OCI-LY7 (cell line): Measurements from ENCODE around the gene TCHH. TPM values are rescaled to one million over a fixed set of nuclear protein-coding genes. Genes with fewer than 3 reads are reported as not detected.

Source experiments
- BruUV-seq: library from RNA; stranded (reverse); fragments of 400-500 nt; replicated peaks from 2 replicates; lab custom pipeline; 2021; lab: Mats Ljungman, UMichigan
- CTCF ChIA-PET: fragments of 300-600 bp; sonication (Branson Sonifier 250); formaldehyde crosslinking; loops from one replicate; lab custom pipeline; 2022; ENCODE audit warnings: antibody characterized with exemption; ENCODE audit not compliant: unreplicated experiment; lab: Charles Lee
- POLR2A ChIA-PET: fragments of 300-600 bp; sonication (Branson Sonifier 250); formaldehyde crosslinking; loops from one replicate; lab custom pipeline; 2022; ENCODE audit warnings: antibody characterized with exemption; lab: Charles Lee
- DNase-seq: peaks from one replicate; pipeline ENCODE4 v3.0.0-alpha.2; 2015; ENCODE audit warnings: low spot score
- H2AFZ ChIP-seq: fragments of 200-600 bp; sonication (generic), shearing (Covaris generic); 2 replicates; pipeline ENCODE4 v1.6.1; 2014; ENCODE audit warnings: mild to moderate bottlenecking, antibody characterized with exemption, low read length, moderate library complexity
- H3K27ac ChIP-seq: fragments of 200-600 bp; sonication (generic); 2 replicates; pipeline ENCODE4 v1.5.1; 2014; ENCODE audit warnings: mixed run types, low read depth, mild to moderate bottlenecking, moderate library complexity, low read length, inconsistent platforms; ENCODE audit not compliant: poor library complexity, severe bottlenecking
- H3K36me3 ChIP-seq: fragments of 200-600 bp; sonication (generic); 2 replicates; pipeline ENCODE4 v1.6.1; 2014; ENCODE audit warnings: mild to moderate bottlenecking, antibody characterized with exemption, low read length, moderate library complexity, mixed read lengths; ENCODE audit not compliant: insufficient read depth
- H3K4me1 ChIP-seq: fragments of 200-600 bp; sonication (generic); 2 replicates; pipeline ENCODE4 v1.5.1; 2014; ENCODE audit warnings: mild to moderate bottlenecking, low read length; ENCODE audit not compliant: insufficient read depth, poor library complexity, severe bottlenecking
- H3K4me2 ChIP-seq: fragments of 200-600 bp; sonication (generic); 2 replicates; pipeline ENCODE4 v1.6.1; 2014; ENCODE audit warnings: mild to moderate bottlenecking, low read length
- H3K4me3 ChIP-seq: fragments of 200-600 bp; sonication (generic); 2 replicates; pipeline ENCODE4 v1.5.1; 2014; ENCODE audit warnings: mild to moderate bottlenecking, low read depth, low read length; ENCODE audit not compliant: poor library complexity, severe bottlenecking
- H3K79me2 ChIP-seq: fragments of 200-600 bp; sonication (generic); 2 replicates; pipeline ENCODE4 v1.6.1; 2016; ENCODE audit warnings: low read depth, mild to moderate bottlenecking, low read length, moderate library complexity, mixed read lengths; ENCODE audit not compliant: insufficient read depth
- H3K9me2 ChIP-seq: fragments of 200-600 bp; sonication (generic); 2 replicates; pipeline ENCODE4 v1.6.1; 2016; ENCODE audit warnings: mild to moderate bottlenecking, low read length, mixed read lengths; ENCODE audit not compliant: insufficient read depth
- H3K9me3 ChIP-seq: fragments of 200-600 bp; sonication (generic); 2 replicates; pipeline ENCODE4 v1.6.1; 2014; ENCODE audit warnings: mild to moderate bottlenecking, mixed run types, low read length, mixed read lengths
- H4K20me1 ChIP-seq: fragments of 200-600 bp; sonication (generic); 2 replicates; pipeline ENCODE4 v1.6.1; 2014; ENCODE audit warnings: mild to moderate bottlenecking, antibody characterized with exemption, low read length, moderate library complexity, mixed read lengths; ENCODE audit not compliant: insufficient read depth
- CTCF ChIP-seq: fragments of 200-600 bp; sonication (generic); conservative IDR thresholded peaks from 2 replicates; pipeline ENCODE4 v1.5.1; 2014; ENCODE audit warnings: mild to moderate bottlenecking, antibody characterized with exemption, low read length, moderate library complexity, mixed read lengths
- EZH2phosphoT487 ChIP-seq: fragments of 200-600 bp; sonication (generic); IDR thresholded peaks from 2 replicates; pipeline ENCODE4 v1.6.1; 2018; ENCODE audit warnings: low read depth, borderline replicate concordance, mild to moderate bottlenecking, mixed run types, antibody characterized with exemption, low read length, moderate library complexity, mixed read lengths
- intact Hi-C: fragments of 100-400 bp; cut with micrococcal nuclease; formaldehyde crosslinking; loops from one replicate; pipeline ENCODE4 v1.10.0; 2022; ENCODE audit not compliant: unreplicated experiment
- total RNA-seq, 2 experiments: library from RNA; depleted of rRNA in 1 of 2; stranded (reverse); fragments of >200 nt in 1 of 2; shearing (Covaris generic) in 1 of 2; gene quantifications; 2 replicates each; pipeline ENCODE4 v1.2.3, GENCODE V29; 2014 to 2022

Gene TCHH
- total RNA-seq, 2 experiments from 2014 or later: not detected

- H2AFZ ChIP-seq: no peak overlapping the region
- H3K27ac ChIP-seq: no peak overlapping the region
- TF ChIP-seq EZH2phosphoT487 (no peak), CTCF (no peak)
- H3K4me1 ChIP-seq: no peaks in the 10 kb centered on the region
- H4K20me1 ChIP-seq: no peaks in the 10 kb centered on the region
- H3K79me2 ChIP-seq: no peaks in the 10 kb centered on the region
- ChIA-PET CTCF (no interaction called here), POLR2A (no interaction called here)
- no peak for DNase-seq
- H3K4me3 ChIP-seq: no peak overlapping the region
- no TSS peak for BruUV-seq
- no peak overlapping the region for H3K4me2 ChIP-seq
- no peaks in the 10 kb centered on the region for H3K9me2 ChIP-seq
- no peaks in the 10 kb centered on the region for H3K9me3 ChIP-seq
- no peaks in the 10 kb centered on the region for H3K36me3 ChIP-seq
- intact Hi-C loops: no loop called here
These were observed 36.3 kb downstream of the TCHH start for GRCh38 chr1:152078831-152079441.

DNA sequence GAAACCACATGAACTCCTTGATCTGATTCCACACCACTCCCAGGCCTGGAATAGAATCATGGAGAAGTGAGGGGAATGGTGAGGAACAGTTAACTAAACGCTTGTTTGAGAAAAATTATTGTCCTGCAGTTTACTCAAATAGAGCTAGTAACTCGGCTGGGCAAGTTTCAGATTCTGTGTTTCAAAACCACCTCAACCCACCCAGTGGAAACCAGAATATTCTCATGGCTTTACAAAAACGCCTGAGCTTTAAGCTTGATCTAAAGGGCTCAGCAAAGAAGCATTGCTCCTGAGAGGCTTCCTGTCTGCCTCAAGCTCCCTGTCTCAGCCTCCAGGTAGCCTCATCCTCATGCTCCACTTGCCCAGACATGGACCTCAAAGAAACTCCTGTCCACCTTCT is 42.9 kb downstream of the TCHH start:
- POLR2A ChIA-PET: no interaction called here
- CTCF ChIA-PET: no interaction called here
- Histone ChIP-seq H3K36me3 (no peaks in the 10 kb centered on the region), H3K9me3 (no peaks in the 10 kb centered on the region), H2AFZ (no peak overlapping the region), H3K9me2 (no peaks in the 10 kb centered on the region), H4K20me1 (no peaks in the 10 kb centered on the region), H3K27ac (no peak overlapping the region), H3K4me2 (no peak overlapping the region), H3K4me1 (no peaks in the 10 kb centered on the region), H3K79me2 (no peaks in the 10 kb centered on the region), H3K4me3 (no peak overlapping the region)
- intact Hi-C loops: no loop called here
- TF ChIP-seq EZH2phosphoT487 (no peak), CTCF (no peak)
- no peak for DNase-seq
- BruUV-seq: no TSS peak

- Histone ChIP-seq H3K36me3 (no peaks in the 10 kb centered on the region), H2AFZ (no peak overlapping the region), H3K27ac (no peak overlapping the region), H3K79me2 (no peaks in the 10 kb centered on the region), H4K20me1 (no peaks in the 10 kb centered on the region), H3K4me3 (no peak overlapping the region), H3K4me1 (no peaks in the 10 kb centered on the region), H3K9me2 (no peaks in the 10 kb centered on the region), H3K9me3 (no peaks in the 10 kb centered on the region), H3K4me2 (no peak overlapping the region)
- CTCF ChIA-PET: no interaction called here
- no peak for DNase-seq
- no TSS peak for BruUV-seq
- no peak for TF ChIP-seq EZH2phosphoT487
- no peak for TF ChIP-seq CTCF
- POLR2A ChIA-PET: no interaction called here
- intact Hi-C loops: no loop called here
These were observed 44.1 kb downstream of the TCHH start for GRCh38 chr1:152071123-152071522.
